Gastrocnemius medialis (tissue), 4 donors: Measurements from ENCODE around the gene ARL4D.

Experiments used
- POLR2A ChIP-seq, 2 donors: fragments of 450-650 bp; IDR thresholded peaks; one replicate each; pipeline ENCODE4 v1.6.1; 2017; ENCODE audit warnings: antibody characterized with exemption in 2 of 2, mild to moderate bottlenecking in 2 of 2, moderate library complexity in 2 of 2
- TF ChIP-seq, protein P1 (sequence below), 5 experiments: fragments of 450-650 bp in 3 of 5; fragments of 200-600 bp in 2 of 5; sonication (generic) in 2 of 5; IDR thresholded peaks in 4 of 5; conservative IDR thresholded peaks in 1 of 5; 1 replicate in 4 of 5; 2 replicates in 1 of 5; pipeline ENCODE4 v1.5.1; 2016 to 2019; ENCODE audit warnings: antibody characterized with exemption in 5 of 5, mild to moderate bottlenecking in 3 of 5, moderate library complexity in 3 of 5

DNA sequence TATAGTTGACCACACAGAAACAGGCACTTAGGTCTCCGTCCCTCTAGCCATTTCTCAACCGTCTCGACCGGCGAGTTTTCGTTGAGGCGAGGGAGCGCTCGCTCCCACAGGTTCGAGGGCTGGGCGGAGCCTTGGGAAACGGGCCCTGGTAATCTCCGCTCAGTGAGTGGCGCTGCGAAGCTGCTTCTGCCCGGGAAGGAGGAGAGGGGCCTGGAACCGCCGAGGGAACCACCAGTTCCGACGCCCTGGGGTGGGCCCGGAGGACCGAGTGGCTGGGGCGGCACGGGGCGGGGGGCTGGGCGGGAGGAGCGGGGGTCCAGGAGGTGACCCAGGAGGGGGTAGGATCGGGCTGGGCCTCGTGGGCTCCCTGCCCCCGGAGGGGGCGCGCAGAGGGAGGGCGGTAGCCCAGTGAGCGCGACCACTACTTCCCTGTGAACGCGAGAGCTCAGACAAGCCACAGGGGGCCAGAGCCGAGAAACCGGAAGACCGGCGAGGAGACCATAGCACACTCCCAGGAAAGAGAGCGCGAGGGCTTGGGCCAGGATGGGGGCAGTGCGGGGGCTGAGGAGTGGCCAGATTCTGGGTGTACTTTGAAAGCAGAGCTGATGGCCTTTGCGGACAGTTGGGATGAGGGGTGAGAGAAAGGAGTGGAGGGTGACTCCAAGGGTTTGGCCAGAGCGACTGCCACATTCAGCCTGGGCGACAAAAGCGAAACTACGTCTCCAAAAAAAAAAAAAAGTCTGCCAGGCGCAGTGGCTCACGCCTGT lies 29.9 kb upstream of the ARL4D start:
- TF ChIP-seq, protein P1, sequence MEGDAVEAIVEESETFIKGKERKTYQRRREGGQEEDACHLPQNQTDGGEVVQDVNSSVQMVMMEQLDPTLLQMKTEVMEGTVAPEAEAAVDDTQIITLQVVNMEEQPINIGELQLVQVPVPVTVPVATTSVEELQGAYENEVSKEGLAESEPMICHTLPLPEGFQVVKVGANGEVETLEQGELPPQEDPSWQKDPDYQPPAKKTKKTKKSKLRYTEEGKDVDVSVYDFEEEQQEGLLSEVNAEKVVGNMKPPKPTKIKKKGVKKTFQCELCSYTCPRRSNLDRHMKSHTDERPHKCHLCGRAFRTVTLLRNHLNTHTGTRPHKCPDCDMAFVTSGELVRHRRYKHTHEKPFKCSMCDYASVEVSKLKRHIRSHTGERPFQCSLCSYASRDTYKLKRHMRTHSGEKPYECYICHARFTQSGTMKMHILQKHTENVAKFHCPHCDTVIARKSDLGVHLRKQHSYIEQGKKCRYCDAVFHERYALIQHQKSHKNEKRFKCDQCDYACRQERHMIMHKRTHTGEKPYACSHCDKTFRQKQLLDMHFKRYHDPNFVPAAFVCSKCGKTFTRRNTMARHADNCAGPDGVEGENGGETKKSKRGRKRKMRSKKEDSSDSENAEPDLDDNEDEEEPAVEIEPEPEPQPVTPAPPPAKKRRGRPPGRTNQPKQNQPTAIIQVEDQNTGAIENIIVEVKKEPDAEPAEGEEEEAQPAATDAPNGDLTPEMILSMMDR (IDR thresholded peaks at IDR 0.05 in 4 of 5, conservative IDR thresholded peaks at IDR 0.05 in 1 of 5), result peak in 2 of 5 experiments; percentile 8 to 28
- TF ChIP-seq POLR2A (IDR thresholded peaks at IDR 0.05), result peak; percentile 33 to 55
